Lung (tissue), 12 donors: ENCODE data around the gene TBCCD1. TPM values are rescaled to one million over a fixed set of nuclear protein-coding genes. Genes with fewer than 3 reads are reported as not detected.

Experiments
- ATAC-seq: fragments of 200-7000 bp; cut with Tn5 transposase; one replicate; pipeline ENCODE4 v1.9.1; 2020; ENCODE audit warnings: moderate number of reproducible peaks; ENCODE audit not compliant: insufficient read depth, low FRiP score
- DNase-seq, 3 donors: peaks; one replicate each; pipeline ENCODE4 v3.0.0-alpha.2; 2013 to 2017
- H3K27ac ChIP-seq, 2 donors: one replicate each; pipeline ENCODE4 v1.5.1; 2013; ENCODE audit warnings: mild to moderate bottlenecking in 2 of 2, moderate library complexity in 2 of 2, control low read depth in 1 of 2, inconsistent platforms in 1 of 2, low read depth in 1 of 2, low read length in 1 of 2
- H3K27me3 ChIP-seq, 3 donors: one replicate each; pipeline ENCODE4 v1.5.1; 2013; ENCODE audit warnings: low read length in 2 of 3; ENCODE audit not compliant: control insufficient read depth in 3 of 3, insufficient read depth in 3 of 3
- H3K36me3 ChIP-seq, 4 donors: one replicate each; pipeline ENCODE4 v1.5.1; 2013; ENCODE audit warnings: low read length in 4 of 4, mild to moderate bottlenecking in 1 of 4, moderate library complexity in 1 of 4; ENCODE audit not compliant: control insufficient read depth in 4 of 4, insufficient read depth in 4 of 4
- H3K4me1 ChIP-seq, 5 donors: one replicate each; pipeline ENCODE4 v1.5.1; 2013; ENCODE audit warnings: low read length in 5 of 5, mild to moderate bottlenecking in 2 of 5, moderate library complexity in 1 of 5; ENCODE audit not compliant: control insufficient read depth in 5 of 5, insufficient read depth in 5 of 5
- H3K4me3 ChIP-seq: one replicate; pipeline ENCODE4 v1.5.1; 2013; ENCODE audit warnings: mild to moderate bottlenecking, control low read depth, moderate library complexity
- H3K9ac ChIP-seq, 2 donors: one replicate each; pipeline ENCODE4 v1.5.1; 2013; ENCODE audit warnings: low read length in 2 of 2, control low read depth in 1 of 2; ENCODE audit not compliant: insufficient read depth in 1 of 2
- H3K9me3 ChIP-seq, 4 donors: one replicate each; pipeline ENCODE4 v1.5.1; 2013; ENCODE audit warnings: low read length in 3 of 4, mild to moderate bottlenecking in 1 of 4, moderate library complexity in 1 of 4; ENCODE audit not compliant: control insufficient read depth in 4 of 4, insufficient read depth in 3 of 4
- WGBS, 2 donors: extraction: QIAGEN DNeasy Blood & Tissue Kit; methylation state at CpG; one replicate each; pipeline ENCODE4 v1.1.7; 2013; 5-methylcytosine and 5-hydroxymethylcytosine counted together
- polyA plus RNA-seq, 2 donors: library from polyadenylated mRNA; stranded (reverse); fragments of 200-250 nt; gene quantifications; one replicate each; pipeline ENCODE4 v1.2.1, GENCODE V29; 2013
- total RNA-seq, 2 donors: library from RNA; depleted of rRNA in 1 of 2; stranded (reverse); fragments of >200 nt in 1 of 2; gene quantifications; one replicate each; pipeline ENCODE4 v1.2.1, GENCODE V29; 2014 to 2021
- TF ChIP-seq, protein P1 (sequence below): IDR thresholded peaks from 2 replicates; pipeline ENCODE4 v1.5.1; 2012; ENCODE audit warnings: mild to moderate bottlenecking; ENCODE audit errors: control extremely low read depth, extremely low read depth
- donor health status: control.
- donor health status: control.
- donor health status: Bipolar disorder and iron deficiency.
- donor health status: healthy.
- donor health status: DM: yes; HTN: yes; CAD: no.

Gene TBCCD1
- total and polyA plus RNA-seq, 4 donors = 3.2 to 17.3 (median 7.5) TPM

DNA sequence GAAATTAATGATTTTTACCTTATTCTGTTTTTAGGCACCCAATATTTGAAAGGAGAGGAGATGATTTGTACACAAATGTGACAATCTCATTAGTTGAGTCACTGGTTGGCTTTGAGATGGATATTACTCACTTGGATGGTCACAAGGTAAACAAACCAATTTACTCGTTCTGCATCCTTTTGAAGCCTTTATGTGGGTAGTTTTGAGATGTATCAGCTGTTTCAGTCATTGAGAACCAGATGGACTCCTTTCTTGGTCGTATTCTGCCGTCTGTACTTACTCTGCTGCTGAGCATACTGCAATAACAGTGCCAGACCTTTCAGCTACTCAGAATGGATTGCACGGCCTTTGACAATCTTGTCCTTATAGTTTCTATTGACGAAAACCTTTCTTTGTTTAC, 16.7 kb upstream of the TBCCD1 start:
- TF ChIP-seq, protein P1, sequence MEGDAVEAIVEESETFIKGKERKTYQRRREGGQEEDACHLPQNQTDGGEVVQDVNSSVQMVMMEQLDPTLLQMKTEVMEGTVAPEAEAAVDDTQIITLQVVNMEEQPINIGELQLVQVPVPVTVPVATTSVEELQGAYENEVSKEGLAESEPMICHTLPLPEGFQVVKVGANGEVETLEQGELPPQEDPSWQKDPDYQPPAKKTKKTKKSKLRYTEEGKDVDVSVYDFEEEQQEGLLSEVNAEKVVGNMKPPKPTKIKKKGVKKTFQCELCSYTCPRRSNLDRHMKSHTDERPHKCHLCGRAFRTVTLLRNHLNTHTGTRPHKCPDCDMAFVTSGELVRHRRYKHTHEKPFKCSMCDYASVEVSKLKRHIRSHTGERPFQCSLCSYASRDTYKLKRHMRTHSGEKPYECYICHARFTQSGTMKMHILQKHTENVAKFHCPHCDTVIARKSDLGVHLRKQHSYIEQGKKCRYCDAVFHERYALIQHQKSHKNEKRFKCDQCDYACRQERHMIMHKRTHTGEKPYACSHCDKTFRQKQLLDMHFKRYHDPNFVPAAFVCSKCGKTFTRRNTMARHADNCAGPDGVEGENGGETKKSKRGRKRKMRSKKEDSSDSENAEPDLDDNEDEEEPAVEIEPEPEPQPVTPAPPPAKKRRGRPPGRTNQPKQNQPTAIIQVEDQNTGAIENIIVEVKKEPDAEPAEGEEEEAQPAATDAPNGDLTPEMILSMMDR = no peak
- whole genome bisulfite sequencing, 2 donors = 78 to 81% methylated on average over 5 of the region's 5 CpGs

DNA sequence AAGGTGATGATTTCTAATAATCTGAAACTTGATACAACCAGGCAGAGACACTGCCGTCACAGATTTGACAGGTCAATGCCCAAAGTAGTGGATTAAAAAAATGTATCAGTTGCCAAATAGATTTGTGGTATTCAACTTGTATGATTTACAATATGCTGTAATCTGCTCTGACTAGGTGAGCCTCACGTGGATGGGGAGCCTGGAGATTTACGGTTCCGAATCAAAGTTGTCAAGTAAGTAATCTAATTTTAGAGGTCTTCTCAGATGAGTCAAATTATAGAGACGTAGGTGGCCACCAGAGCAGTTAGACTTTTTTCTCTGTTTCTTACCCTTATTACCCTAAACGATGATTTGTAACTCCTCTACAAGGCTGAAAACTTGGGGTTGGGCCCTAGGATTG, 15.4 kb upstream of the TBCCD1 start:
- 98% methylated on average over 6 of the region's 6 CpGs for WGBS, 2 donors
- DNase-seq (no peak), ATAC-seq (no peak)
- TF ChIP-seq, protein P1 = no peak
- H3K27me3 ChIP-seq = no peaks in the 10 kb centered on the region
- peaks cover 7 to 52% (median 29%) of the 10 kb centered on the region in 4 donors for H3K36me3 ChIP-seq
- H3K9ac ChIP-seq = no peak overlapping the region
- no peaks in the 10 kb centered on the region for H3K4me1 ChIP-seq
- H3K4me3 ChIP-seq = no peak overlapping the region
- no peaks in the 10 kb centered on the region for H3K9me3 ChIP-seq
- H3K27ac ChIP-seq = no peak overlapping the region

More for the DNA sequence above, 16.7 kb upstream of the TBCCD1 start:
- Histone ChIP-seq H3K4me1 (no peaks in the 10 kb centered on the region), H3K27ac (no peak overlapping the region), H3K9ac (no peak overlapping the region), H3K4me3 (no peak overlapping the region), H3K27me3 (no peaks in the 10 kb centered on the region), H3K36me3 (peaks cover 7 to 52% (median 28%) of the 10 kb centered on the region in 4 donors), H3K9me3 (no peaks in the 10 kb centered on the region)
- ATAC-seq (no peak), DNase-seq (no peak)

DNA sequence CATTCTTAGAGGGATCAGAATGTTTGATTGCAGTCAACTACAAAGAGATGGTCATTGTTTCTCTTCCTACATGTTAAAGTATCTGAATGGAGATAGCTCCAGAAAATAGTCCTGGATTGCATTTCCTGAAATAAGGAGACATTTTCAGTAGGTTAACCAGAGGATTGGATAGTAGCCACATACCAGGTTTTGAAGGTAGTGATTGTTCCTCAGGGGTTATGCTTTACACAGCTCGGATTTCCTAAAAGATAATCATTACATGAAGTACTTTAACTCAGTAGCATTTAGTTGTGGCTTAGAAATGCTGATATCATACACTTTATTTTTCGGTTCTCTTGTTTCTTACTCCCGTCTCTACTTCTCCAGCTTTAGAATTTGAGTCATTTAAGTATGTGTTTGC, 13.6 kb upstream of the TBCCD1 start:
- TF ChIP-seq, protein P1 = no peak
- WGBS, 2 donors = 96 to 97% methylated on average over 3 of the region's 3 CpGs
- ATAC-seq = no peak

DNA sequence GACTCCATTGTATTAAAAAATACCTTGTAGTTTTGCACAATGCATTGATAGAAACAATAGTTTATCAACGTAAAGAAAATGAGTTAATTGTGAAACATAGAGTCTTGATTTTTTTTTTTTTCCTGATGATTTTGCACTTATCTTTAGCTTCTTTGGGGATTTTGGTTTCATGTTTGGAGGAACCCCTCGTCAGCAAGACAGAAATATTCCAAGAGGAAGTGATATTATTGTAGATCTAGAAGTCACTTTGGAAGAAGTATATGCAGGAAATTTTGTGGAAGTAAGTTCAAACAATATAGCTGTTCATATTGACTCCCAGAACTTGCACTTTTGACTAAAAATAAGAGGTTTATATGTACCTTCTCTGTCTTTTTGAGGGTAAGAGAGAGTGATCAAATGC, 10.4 kb upstream of the TBCCD1 start:
- ATAC-seq = no peak
- TF ChIP-seq, protein P1 = no peak

More for the DNA sequence above, 13.6 kb upstream of the TBCCD1 start:
- Histone ChIP-seq H3K4me3 (no peak overlapping the region), H3K9me3 (no peaks in the 10 kb centered on the region), H3K9ac (no peak overlapping the region), H3K27me3 (no peaks in the 10 kb centered on the region), H3K36me3 (peaks cover 17 to 59% (median 34%) of the 10 kb centered on the region in 4 donors), H3K27ac (no peak overlapping the region), H3K4me1 (no peaks in the 10 kb centered on the region)
- no peak for DNase-seq

More for the DNA sequence above, 10.4 kb upstream of the TBCCD1 start:
- no peaks in the 10 kb centered on the region for H3K27me3 ChIP-seq
- H3K4me3 ChIP-seq = no peak overlapping the region
- no peak overlapping the region for H3K27ac ChIP-seq
- no peak overlapping the region for H3K9ac ChIP-seq
- peaks cover 11 to 39% (median 29%) of the 10 kb centered on the region in 4 donors for H3K36me3 ChIP-seq
- 67 to 77% methylated on average over 2 of the region's 2 CpGs for WGBS, 2 donors
- H3K9me3 ChIP-seq = no peaks in the 10 kb centered on the region
- no peak for DNase-seq
- H3K4me1 ChIP-seq = no peaks in the 10 kb centered on the region
